Measurements from ENCODE around the gene TENM3. TPM values are rescaled to one million over a fixed set of nuclear protein-coding genes. Genes with fewer than 3 reads are reported as not detected.

The TENM3 gene
- total RNA-seq, 1 donor from 2014 or later: 44.9 TPM

DNA sequence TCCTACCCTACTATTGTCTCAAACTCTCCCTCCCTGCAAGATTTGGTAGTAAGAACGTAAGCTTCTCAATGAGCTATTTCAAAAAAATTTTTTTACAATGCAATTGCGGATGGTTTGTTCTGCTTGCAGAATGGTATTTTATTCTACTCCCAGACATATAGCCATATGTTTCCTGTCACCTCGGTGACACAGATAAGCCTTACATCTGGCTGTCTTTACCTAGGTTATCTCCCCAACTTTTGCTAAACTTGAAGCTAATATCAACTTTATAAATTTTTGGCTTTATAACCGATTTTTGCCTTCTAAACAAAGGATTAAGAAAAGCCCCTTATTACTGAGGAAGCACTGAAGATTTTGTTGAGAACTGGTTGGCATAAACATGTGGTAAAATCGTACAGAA, 331.5 kb downstream of the TENM3 start:
- no peak for DNase-seq

- DNase-seq: no peak
Measured at GRCh38 chr4:182575225-182575624, 332.0 kb downstream of the TENM3 start.

- DNase-seq: no peak
Measured at GRCh38 chr4:182576601-182577289, 333.5 kb downstream of the TENM3 start.

GRCh38 chr4:182577411-182577810, 334.2 kb downstream of the TENM3 start:
- DNase-seq: no peak

DNA sequence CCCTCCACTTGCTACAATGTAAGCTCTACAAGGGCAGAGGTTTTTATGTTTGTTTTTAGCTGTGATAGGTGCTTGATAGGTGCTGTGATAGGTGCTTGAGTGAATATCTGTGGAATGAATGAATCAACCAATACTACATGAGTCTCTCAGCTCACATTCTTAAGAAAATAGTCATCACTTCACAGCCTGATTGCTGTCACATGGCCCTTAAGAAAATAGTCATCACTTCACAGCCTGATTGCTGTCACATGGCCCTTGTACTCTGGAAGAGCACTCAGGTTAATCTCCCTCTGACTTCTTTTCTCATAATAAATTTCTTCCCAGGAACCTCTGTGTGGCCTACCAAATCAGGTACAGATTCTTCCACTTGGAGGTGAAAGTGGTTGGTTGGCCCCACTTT, 335.2 kb downstream of the TENM3 start:
- no peak for DNase-seq

DNA sequence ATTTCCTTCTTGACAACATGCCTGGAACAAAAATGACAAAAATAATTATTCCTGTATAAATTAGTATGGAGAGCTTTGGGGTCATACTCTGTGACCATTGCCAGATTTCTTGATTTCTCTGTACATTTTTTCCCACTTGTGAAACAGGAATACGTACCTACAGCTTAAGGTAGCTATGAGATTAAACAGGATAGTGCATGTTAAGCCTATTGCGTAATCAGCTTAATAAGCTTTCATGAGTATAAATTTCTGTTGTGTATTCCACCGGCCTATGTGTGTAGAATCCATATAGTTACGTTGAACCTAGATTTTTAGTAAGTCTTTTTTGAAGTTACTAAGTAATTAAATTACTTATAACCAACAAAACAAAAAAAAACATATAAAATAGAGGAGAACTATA, 339.0 kb downstream of the TENM3 start:
- DNase-seq: no peak

DNA sequence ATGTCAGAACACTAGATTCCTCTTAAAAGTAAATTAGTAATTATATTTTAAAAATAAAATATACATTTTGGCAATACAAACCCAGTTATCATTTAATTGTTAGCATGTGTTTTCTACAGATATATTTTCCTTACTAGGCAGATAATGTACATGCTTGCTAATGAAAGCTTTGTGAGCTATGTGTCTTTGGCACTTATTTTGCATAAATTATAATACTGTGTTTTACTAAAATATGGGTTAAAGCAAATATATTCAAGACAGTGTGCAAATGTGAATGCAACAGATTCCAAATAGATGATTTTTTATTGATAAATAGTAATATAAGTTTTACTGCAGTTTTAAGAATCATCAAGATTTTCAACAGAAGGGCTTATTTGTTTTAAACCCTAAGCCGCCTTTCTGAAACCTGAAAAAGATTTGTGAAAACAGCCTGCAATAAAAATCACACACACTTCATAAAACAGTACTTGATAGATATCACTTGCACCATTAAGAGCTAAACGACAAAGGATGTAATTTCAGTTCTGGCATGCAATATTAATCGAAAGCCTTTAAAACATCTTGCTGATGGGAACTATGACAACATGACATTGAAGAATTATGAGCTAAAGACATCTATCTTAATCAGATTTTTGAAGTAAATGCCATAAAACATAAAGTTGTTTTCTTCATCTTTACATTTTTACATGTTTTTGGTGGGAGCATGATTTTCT, 340.7 kb downstream of the TENM3 start:
- DNase-seq: no peak

DNA sequence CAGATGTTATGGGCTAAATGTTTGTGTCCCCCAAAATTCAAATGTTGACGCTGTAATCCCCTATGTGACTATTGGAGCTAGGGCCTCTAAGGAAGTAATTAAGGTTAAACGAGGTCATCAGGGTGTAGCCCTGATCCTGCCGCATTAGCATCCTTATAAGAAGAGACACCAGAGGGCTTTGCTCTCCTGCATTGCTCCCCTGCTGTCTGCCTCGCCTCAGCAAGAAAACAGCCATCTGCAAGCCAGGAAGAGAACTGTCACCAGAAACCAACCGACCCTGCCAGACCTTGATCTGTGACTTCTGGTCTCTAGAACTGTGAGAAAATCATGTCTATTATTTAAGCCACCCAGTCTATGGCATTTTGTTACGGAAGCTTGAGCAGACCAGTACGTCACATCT, 342.1 kb downstream of the TENM3 start:
- no peak for DNase-seq

- no peak for DNase-seq
Measured at GRCh38 chr4:182589100-182589499, 345.9 kb downstream of the TENM3 start.

GRCh38 chr4:182593402-182593801, 350.2 kb downstream of the TENM3 start:
- DNase-seq: no peak

GRCh38 chr4:182593864-182594263, 350.7 kb downstream of the TENM3 start:
- no peak for DNase-seq

DNA sequence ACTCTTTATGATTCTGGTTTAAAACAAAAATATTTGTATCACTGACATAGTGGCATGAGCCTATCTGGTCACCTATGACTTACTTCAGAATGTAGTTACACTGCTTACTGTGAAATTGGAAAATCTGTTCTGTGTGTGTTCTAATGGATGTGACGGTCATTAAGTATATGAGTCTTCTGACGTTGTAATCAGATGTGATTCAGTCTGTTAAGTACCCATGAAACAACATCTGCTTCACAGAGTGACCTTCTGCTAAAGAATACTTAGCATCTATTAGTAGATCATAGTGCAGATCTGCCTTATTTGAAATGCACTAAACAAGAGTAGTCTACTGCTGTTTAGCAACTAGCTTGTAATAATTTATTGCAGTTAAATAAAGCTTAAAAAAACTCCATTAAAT, 356.9 kb downstream of the TENM3 start:
- no peak for DNase-seq

DNA sequence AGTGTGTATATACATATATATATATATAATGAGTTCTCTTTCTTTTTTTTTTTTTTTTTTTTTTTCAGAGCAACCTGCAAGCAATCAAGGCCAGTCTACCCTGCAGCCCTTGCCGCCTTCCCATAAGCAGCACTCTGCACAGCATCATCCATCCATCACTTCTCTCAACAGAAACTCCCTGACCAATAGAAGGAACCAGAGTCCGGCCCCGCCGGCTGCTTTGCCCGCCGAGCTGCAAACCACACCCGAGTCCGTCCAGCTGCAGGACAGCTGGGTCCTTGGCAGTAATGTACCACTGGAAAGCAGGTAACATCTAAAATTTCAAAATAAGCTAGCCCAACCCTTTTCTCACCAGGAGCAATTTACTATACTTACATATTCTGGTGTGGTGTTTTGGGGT, 357.7 kb downstream of the TENM3 start:
- DNase-seq: no peak

DNA sequence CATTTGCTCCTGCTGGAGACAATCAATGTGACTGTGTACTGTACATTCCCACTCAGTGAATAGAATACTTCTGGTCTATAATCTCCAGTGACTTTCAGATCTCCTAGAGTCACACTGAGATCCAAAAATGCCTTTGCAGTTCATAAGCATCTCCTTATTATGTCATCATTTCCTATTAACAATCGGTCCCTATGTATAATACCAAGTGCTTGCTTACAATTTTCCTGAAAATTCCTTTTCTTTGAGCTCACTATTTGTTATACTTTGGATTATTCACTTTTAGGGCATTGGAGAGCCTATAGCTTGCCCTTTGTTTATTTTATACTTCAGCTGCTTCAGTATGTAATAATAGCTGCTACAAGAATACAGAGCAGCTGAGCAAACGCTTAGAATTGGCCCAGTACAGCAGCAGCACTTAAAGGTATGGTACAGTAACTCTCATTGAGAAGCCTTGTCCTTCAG, 361.0 kb downstream of the TENM3 start:
- no peak for DNase-seq

DNA sequence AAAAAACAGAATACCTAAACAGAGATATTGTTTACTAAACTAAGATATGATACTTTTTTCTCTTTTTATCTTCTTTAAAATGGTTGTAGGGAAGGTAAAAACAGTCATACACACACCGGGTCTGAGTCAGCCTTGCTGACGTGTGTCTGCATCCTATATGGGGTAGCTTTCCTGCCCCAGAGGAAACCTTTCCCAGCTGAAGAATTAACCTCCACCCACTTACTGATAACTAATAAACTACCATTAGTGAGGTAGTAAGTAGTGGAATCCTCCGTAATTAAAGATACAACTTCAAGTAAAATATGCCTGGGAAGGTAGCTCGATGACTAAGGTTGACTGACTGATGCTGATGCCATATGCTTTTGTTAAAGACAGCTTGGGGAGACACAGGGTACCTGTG, 361.8 kb downstream of the TENM3 start:
- DNase-seq: no peak

DNA sequence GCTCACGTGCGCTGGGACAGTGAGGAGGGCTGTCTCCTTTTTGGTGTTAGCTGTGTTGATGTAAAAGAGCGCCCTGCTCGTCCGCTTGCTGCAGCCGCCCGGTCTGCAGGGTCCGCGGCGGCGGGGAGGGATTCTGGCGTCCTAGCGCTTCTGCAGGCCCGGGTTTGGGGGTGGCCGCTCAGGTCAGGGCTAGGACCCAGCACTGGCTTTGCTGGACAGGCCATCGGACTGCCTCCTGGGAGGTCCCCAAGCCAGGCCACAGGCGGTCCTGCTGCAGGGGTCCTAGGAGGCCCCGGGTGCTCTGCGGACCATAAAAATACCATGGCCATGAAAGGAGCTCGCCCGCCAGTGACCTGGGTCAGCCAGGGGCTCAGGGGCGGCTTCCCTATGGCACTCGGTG, 365.3 kb downstream of the TENM3 start:
- DNase-seq: no peak

- DNase-seq: no peak
Measured at GRCh38 chr4:182616476-182616875, 373.3 kb downstream of the TENM3 start.

- no peak for DNase-seq
Measured at GRCh38 chr4:182619660-182620059, 376.5 kb downstream of the TENM3 start.

DNA sequence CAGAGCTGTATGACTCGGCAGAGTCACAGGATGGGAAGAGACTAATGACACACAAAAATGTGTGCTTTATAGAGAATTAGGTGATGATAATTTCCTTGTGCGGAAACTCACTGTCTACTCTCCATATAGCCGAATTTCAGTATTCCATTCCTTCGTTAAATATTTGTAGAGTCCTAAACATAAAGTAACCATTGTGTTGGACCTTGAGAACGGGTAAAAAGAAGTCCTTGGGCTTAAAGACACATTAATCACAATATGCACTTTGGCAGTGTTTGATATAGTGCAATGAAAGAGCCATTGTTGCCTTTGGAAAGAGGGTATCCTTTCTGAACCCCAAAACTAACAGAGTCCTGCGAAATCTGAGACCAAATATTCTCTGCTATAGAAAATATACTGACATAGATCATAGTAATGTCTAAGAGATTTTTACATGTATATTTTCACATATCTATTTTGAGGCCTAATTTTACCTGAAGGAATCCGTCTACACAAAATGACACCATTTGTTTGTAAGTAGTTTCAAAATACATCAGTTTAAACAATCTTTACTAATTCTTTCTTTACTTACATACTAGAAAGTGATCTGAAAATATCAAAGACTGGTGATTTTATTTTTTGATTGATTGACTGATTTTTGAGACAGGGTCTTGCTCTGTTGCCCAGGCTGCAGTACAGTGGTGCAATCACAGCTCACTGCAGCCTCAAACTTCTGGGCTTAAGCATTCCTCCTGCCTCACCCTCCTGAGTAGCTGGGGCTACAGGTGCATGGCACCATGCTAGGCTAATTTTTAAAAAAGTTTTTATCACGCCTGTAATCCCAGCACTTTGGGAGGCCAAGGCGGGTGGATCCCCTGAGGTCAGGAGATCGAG, 377.1 kb downstream of the TENM3 start:
- no peak for DNase-seq

DNA sequence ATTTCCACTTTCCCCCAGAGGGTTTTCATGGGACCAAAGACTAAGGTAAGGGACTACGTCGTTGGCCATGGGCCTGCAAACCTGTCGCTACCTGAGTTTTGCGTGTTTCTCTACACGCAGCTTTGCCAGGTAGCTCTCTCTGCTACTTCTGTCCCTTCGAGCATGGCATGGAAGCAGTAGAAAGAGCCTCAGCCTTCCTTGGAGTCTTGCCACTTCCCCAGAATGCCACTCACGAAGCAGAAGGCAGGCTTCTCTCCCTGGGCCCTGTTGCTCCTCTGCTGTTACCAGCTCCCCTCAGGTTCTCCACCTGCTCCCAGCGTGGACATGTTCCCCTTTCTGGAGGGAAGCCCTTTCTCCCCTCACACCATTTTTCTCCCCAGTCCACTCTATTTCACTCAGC, 381.1 kb downstream of the TENM3 start:
- DNase-seq: no peak

DNA sequence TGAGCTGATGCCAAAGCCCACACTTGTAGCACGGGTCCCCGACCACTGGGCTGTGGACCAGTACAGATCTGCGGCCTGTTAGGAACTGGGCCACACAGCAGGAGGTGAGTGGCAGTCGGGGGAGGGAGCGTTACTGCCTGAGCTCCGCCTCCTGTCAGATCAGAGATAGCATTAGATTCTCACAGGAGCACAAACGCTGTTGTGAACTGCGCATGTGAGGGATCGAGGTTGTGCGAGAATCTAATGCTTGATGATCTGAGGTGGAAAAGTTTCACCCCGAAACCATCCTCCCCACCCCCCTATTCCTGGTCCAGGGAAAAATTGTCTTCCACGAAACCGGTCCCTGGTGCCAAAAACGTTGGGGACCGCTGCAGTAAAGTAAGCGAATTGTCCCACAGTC, 382.0 kb downstream of the TENM3 start:
- DNase-seq: no peak

GRCh38 chr4:182627996-182628395, 384.8 kb downstream of the TENM3 start:
- DNase-seq: no peak

- DNase-seq: no peak
Measured at GRCh38 chr4:182628544-182628943, 385.3 kb downstream of the TENM3 start.

Measured in occipital lobe (tissue), 2 donors.